ENCODE measurements around the gene MED13L. TPM values are rescaled to one million over a fixed set of nuclear protein-coding genes. Genes with fewer than 3 reads are reported as not detected.

Gene MED13L
- total RNA-seq, 2 experiments from 2014 or later, result 39.5 to 41.8 TPM

GRCh38 chr12:115956236-115956635, 321.3 kb downstream of the MED13L start:
- CTCF ChIA-PET, result no interaction called here
- ATAC-seq (no peak), DNase-seq (no peak)
- no peak for TF ChIP-seq CTCF (IDR thresholded peaks at IDR 0.05)
- POLR2A ChIA-PET, result no interaction called here
- Mint-ChIP-seq H3K4me1 (ENCODE audit: low read depth) (peaks cover 5% of the 10 kb centered on the region), H3K27ac (no peak overlapping the region), H3K9me3 (no peaks in the 10 kb centered on the region), H3K27me3 (no peaks in the 10 kb centered on the region), H3K36me3 (ENCODE audit: low read depth) (peaks cover 8% of the 10 kb centered on the region), H3K4me3 (no peak overlapping the region)
- intact Hi-C loops (cut with micrococcal nuclease), result no loop called here

GRCh38 chr12:115953450-115953849, 324.0 kb downstream of the MED13L start:
- Mint-ChIP-seq H3K36me3 (ENCODE audit: low read depth) (no peaks in the 10 kb centered on the region), H3K4me1 (ENCODE audit: low read depth) (no peaks in the 10 kb centered on the region), H3K9me3 (no peaks in the 10 kb centered on the region), H3K27me3 (no peaks in the 10 kb centered on the region), H3K4me3 (no peak overlapping the region), H3K27ac (no peak overlapping the region)
- ATAC-seq (no peak), DNase-seq (no peak)
- ChIA-PET CTCF (interaction anchor here (0.7 kb wide), 1 partner anchor 30 kb away, joined by 3 read pairs; no protein-coding TSS in a partner anchor), POLR2A (no interaction called here)
- no peak for TF ChIP-seq CTCF (IDR thresholded peaks at IDR 0.05)
- intact Hi-C loops (cut with micrococcal nuclease), result no loop called here

- Mint-ChIP-seq H3K27me3 (no peaks in the 10 kb centered on the region), H3K4me3 (no peak overlapping the region), H3K4me1 (ENCODE audit: low read depth) (no peaks in the 10 kb centered on the region), H3K9me3 (no peaks in the 10 kb centered on the region), H3K27ac (no peak overlapping the region), H3K36me3 (ENCODE audit: low read depth) (no peaks in the 10 kb centered on the region)
- POLR2A ChIA-PET, result no interaction called here
- no peak for ATAC-seq
- TF ChIP-seq CTCF (IDR thresholded peaks at IDR 0.05), result no peak
- CTCF ChIA-PET, result interaction anchor here (0.7 kb wide), 1 partner anchor 30 kb away, joined by 3 read pairs; no protein-coding TSS in a partner anchor
- no peak for DNase-seq
- intact Hi-C loops (cut with micrococcal nuclease), result no loop called here
Measured at GRCh38 chr12:115953031-115953430, 324.5 kb downstream of the MED13L start.

- ChIA-PET CTCF (interaction anchor here (1.2 kb wide), 1 partner anchor 33 kb away, joined by 3 read pairs; no protein-coding TSS in a partner anchor), POLR2A (interaction anchor here (0.6 kb wide), 1 partner anchor 28 kb away, joined by 3 read pairs; no protein-coding TSS in a partner anchor)
- Mint-ChIP-seq H3K27me3 (no peaks in the 10 kb centered on the region), H3K4me1 (ENCODE audit: low read depth) (no peaks in the 10 kb centered on the region), H3K9me3 (no peaks in the 10 kb centered on the region), H3K4me3 (no peak overlapping the region), H3K36me3 (ENCODE audit: low read depth) (no peaks in the 10 kb centered on the region), H3K27ac (no peak overlapping the region)
- no peak for DNase-seq
- TF ChIP-seq CTCF (IDR thresholded peaks at IDR 0.05), result no peak
- intact Hi-C loops (cut with micrococcal nuclease), result no loop called here
- ATAC-seq, result no peak
Measured at GRCh38 chr12:115950959-115951358, 326.5 kb downstream of the MED13L start.

GRCh38 chr12:115949675-115950074, 327.8 kb downstream of the MED13L start:
- Mint-ChIP-seq H3K9me3 (no peaks in the 10 kb centered on the region), H3K4me1 (ENCODE audit: low read depth) (no peaks in the 10 kb centered on the region), H3K27me3 (no peaks in the 10 kb centered on the region), H3K4me3 (no peak overlapping the region), H3K27ac (no peak overlapping the region), H3K36me3 (ENCODE audit: low read depth) (no peaks in the 10 kb centered on the region)
- no peak for TF ChIP-seq CTCF (IDR thresholded peaks at IDR 0.05)
- ChIA-PET CTCF (interaction anchor here (0.8 kb wide), 1 partner anchor 760 kb away, joined by 3 read pairs; no protein-coding TSS in a partner anchor), POLR2A (no interaction called here)
- intact Hi-C loops (cut with micrococcal nuclease), result no loop called here
- DNase-seq, result no peak
- no peak for ATAC-seq

Measured in activated CD8-positive, alpha-beta T cell treated with anti-CD3 and anti-CD28 coated beads for 36 hours (primary cell).